Ovary (tissue), 3 donors: ENCODE measurements around the gene IMPA2.

ENCODE experiments used
- EP300 ChIP-seq: sonication (generic); formaldehyde crosslinking; IDR thresholded peaks from one replicate; pipeline ENCODE4 v1.6.1; 2017; ENCODE audit warnings: antibody characterized with exemption
- POLR2A ChIP-seq: fragments of 450-650 bp; IDR thresholded peaks from one replicate; pipeline ENCODE4 v1.6.1; 2017; ENCODE audit warnings: antibody characterized with exemption, mild to moderate bottlenecking, moderate library complexity
- TF ChIP-seq, protein P1 (sequence below), 3 donors: fragments of 450-650 bp in 2 of 3; fragments of 200-600 bp in 1 of 3; IDR thresholded peaks; one replicate each; pipeline versions ENCODE4 v1.5.1 to v1.8.0; 2016 to 2022; ENCODE audit warnings: antibody characterized with exemption in 3 of 3, mild to moderate bottlenecking in 1 of 3
- donor health status: DM: no; HTN: no; CAD: no.

DNA sequence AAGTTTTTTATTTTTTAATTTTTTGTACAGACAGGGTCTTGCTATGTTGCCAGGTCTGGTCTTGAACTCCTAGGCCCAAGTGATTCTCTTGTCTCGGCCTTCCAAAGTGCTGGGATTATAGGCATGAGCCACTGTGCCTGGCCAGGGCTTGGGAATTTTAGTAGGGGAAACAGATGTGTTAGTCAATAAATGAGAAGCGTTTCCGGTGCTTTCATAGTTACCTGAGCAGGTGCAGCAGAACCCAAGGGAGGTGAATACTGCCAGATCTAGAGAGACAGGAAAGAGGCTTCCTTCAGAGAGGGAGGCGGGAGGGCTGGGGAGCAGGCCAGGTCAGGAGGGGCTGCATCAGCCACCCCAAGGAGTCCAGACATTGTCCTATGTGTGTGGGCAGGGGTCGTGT is 30.5 kb upstream of the IMPA2 start:
- TF ChIP-seq, protein P1, sequence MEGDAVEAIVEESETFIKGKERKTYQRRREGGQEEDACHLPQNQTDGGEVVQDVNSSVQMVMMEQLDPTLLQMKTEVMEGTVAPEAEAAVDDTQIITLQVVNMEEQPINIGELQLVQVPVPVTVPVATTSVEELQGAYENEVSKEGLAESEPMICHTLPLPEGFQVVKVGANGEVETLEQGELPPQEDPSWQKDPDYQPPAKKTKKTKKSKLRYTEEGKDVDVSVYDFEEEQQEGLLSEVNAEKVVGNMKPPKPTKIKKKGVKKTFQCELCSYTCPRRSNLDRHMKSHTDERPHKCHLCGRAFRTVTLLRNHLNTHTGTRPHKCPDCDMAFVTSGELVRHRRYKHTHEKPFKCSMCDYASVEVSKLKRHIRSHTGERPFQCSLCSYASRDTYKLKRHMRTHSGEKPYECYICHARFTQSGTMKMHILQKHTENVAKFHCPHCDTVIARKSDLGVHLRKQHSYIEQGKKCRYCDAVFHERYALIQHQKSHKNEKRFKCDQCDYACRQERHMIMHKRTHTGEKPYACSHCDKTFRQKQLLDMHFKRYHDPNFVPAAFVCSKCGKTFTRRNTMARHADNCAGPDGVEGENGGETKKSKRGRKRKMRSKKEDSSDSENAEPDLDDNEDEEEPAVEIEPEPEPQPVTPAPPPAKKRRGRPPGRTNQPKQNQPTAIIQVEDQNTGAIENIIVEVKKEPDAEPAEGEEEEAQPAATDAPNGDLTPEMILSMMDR (IDR thresholded peaks at IDR 0.05): no peak
- no peak for TF ChIP-seq EP300
- TF ChIP-seq POLR2A: no peak
